HG03558 (cell line): ENCODE data around the gene C5orf52.

Experiments
- ATAC-seq: cut with Tn5 transposase; IDR thresholded peaks from one replicate; pipeline ENCODE4 v1.9.1; 2021; ENCODE audit warnings: moderate number of reproducible peaks; ENCODE audit not compliant: unreplicated experiment; ENCODE audit errors: extremely low read depth

The C5orf52 gene

DNA sequence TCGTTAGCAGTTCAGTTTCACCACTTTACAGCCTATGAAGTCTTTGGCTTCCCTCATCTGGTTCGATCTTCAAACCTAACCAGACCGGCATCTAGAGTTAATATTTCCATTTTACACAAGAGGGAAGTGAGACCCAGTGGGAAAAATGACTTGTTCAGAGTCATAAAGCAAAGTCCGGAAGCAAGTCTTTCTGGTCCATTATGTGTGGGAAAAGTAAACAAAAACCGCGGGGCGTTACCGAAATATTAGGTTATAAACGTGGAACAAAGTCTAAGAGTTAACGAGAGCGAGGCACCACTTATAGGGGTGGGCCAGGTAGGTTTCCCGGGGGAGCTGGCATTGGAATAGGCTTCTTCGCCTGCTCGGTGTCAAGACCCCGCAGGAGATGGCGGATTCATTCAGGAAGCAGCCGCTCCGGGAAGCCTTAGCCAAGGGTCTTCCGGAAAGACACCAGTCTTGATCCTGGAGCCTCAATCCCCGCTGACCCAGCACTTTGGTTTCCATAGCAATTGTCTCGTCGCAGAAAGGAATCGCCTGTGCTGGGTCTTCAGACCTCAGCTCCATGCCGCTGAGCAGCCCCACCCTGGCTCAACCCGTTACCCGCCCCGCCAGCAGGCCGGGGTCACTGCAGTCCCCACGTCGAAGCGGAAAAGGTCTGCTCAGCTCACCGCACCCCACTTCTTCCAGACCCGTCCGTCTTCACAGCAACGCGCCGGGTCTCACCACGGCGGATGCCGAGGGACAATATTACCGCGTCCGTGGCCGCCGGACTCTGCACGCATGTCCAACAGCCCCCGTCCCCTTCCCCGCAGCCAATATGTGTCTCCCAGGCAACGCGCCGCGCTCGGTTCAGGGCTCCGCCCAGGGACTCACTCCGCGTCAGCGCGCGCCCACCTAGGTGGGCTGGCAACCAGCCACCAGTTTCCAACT lies at the start of gene C5orf52:
TSS of gene C5orf52 (plus strand) at position 872 of the 930 bp plus-strand sequence. CDS start 82 bp downstream, outside the sequence.
- no peak for ATAC-seq

DNA sequence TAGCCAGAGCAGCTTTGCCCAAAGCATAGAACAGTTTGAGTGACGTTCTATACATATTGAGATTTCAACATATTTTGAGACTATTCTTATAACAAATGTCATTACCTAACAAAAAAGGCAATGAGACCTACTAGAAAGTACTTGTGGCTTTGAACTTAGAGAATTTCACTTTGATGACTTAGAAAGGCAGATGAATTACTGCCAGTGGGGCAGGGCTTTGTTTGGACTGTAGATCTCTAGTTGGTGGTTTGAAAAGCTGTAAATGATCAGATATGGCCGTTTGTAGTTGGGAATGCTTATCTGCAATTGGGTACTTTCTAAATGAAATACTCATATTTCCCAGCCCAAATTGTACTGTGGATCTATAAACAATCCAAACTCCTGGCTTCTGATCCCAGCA lies 47.2 kb upstream of the C5orf52 start:
- ATAC-seq: no peak

DNA sequence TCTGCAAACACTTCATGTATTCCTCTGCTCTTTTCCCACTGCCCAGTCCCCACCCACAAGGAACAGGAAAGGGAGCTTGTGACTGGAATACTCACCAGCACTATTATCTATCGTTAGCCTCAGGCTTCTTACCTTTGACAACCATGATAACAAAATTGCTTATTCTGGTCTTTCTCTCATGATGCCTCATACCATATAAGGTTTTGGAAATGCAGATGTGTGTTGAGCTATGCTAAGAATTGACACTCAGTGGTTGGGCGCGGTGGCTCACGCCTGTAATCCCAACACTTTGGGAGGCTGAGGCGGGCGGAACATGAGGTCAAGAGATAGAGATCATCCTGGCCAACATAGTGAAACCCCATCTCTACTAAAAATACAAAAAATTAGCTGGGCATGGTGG lies 44.5 kb upstream of the C5orf52 start:
- no peak for ATAC-seq

DNA sequence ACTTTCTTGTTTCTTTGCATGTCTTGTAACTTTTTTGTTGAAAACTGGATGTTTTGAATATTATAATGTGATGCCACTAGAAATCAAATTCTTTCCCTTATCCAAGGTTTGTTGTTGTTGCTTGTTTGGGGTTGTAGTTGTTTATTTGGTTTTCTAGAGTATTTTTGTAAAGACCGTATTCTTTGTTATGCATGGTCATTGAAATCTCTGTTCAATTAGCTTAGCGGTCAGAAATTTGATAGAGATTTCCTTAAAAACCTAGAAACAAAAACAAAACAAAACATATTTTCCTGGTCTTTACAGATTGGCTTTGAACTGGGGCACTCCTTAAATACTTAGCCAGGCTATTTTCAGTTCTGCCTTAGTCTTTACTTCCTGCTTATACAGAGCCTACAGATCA lies 41.0 kb upstream of the C5orf52 start:
- no peak for ATAC-seq

GRCh38 chr5:157640406-157641066 lies 30.8 kb upstream of the C5orf52 start:
- no peak for ATAC-seq

DNA sequence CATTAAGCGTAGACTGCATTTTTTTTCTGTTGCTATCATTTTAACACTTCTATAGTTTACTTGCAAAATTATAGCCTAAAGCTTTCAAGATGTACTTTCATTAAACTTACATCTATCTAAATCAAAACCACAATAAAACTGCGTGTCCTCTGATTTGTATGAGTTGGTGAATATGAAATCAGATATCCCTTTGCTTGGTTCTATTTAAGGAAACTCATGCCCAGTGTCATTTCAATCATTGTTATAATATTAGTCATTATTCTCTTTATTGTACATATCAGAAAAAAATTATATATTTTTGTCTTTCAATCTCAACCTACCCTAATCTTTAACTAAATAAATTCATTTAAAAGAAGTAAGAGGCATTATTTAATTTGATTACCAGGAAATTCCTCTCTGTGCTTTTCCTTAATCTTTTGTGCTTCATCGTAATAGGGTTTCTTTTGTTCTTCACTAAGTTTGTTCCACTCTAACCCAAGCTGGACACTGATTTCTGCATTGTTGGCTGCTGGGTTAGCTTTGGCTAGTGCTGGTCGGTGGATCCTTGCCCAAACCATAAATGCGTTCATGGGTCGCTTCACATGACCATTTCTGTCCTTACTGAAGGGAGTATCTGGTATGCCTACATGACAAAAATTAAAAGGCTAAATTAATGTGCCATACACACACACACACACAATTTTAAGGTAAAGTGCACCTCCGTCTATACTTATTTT lies 22.9 kb upstream of the C5orf52 start:
- ATAC-seq: no peak

DNA sequence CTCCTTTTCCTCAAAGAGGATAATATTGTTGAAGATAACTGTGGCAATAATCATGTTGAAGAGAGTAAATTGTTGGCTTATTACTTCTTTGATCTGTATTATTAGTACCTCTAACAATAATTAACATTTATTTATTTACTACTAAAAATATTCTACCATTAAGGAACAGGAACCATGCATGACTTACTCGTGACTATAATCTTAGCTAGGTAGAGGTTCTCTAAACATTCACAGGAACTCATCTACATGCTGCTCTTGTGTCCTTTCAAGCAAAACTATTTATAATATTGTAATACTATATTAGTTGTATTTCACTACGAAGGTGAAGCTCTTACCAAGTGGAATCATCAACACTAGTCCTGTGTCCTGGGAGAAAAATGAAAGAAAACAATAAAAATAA lies 22.2 kb upstream of the C5orf52 start:
- ATAC-seq: no peak

DNA sequence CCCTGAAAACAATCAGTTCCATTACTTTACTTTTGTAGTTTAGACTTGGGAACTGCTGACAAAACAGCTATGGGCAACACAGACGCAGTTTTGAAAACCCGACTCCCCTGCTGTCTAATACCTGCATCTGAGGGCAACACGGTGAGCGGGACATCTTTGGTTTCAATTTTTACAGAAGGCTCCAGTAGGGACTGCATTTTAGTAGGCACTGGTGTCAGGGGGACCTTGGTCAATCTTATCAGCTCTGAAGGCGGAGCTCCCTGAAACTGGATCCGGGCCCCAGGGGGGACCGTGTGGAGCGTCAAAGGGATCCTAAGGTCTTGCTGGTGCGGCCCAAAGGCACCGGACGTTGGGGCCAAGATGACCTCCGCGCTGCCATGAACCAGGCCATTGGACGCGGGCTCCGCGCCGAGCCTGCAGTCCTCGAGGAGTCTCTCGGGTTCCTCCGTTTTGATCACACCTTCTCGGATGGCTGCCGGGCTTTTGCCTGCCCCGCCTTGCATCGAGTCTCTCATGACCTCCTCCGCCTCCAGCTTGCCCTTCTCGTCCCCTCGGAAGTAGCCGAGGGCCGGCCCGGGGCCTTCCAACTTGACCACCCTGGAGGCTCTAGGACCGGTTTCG lies 20.2 kb upstream of the C5orf52 start:
- no peak for ATAC-seq

DNA sequence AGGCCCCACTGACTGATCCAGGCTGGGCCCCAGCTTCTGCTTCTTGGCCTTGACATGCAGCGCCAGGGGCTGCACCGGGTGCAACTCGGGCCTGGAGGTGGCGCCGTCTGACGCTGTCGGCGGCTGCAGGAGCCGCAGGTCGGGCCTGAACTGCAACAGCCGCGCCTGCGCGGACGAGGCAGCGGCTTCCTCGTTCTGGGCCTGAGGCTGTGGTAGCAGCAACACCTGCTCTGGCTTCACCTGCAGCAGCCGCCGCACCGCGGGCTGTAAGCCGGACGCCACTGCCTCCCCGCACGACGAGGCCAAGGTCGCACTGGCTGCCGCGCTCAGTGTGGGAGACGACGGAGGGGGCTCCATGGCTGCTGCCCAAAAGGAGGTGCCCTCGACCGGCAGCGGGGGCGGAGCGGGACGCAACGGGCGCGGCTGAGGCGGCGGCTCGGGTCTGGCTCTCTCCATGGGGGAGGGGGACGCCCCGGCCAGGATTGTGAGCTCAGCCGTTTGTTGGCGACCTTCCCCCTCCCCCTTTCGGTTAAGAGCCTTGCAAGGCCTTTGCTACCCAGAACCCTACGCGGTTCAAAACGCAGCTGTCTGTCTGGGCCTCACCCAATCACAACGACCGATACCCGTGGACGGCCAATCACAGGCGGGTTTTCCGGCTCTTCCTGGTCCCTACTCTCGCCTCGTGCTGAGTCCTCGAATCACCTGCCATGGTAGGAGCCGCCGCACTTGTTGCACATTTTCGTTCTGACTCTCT lies 19.5 kb upstream of the C5orf52 start:
- ATAC-seq: peak; percentile 90

- no peak for ATAC-seq
These were observed 19.0 kb upstream of the C5orf52 start, which contains the start of gene SOX30 for GRCh38 chr5:157652377-157652692. Gene SOX30, minus strand, starts transcription at chr5:157652438. Its CDS starts 360 bp downstream, at chr5:157652078.

- no peak for ATAC-seq
These were observed 13.8 kb upstream of the C5orf52 start for GRCh38 chr5:157657516-157657915.

- ATAC-seq: no peak
These were observed 12.4 kb upstream of the C5orf52 start for GRCh38 chr5:157658893-157659292.

DNA sequence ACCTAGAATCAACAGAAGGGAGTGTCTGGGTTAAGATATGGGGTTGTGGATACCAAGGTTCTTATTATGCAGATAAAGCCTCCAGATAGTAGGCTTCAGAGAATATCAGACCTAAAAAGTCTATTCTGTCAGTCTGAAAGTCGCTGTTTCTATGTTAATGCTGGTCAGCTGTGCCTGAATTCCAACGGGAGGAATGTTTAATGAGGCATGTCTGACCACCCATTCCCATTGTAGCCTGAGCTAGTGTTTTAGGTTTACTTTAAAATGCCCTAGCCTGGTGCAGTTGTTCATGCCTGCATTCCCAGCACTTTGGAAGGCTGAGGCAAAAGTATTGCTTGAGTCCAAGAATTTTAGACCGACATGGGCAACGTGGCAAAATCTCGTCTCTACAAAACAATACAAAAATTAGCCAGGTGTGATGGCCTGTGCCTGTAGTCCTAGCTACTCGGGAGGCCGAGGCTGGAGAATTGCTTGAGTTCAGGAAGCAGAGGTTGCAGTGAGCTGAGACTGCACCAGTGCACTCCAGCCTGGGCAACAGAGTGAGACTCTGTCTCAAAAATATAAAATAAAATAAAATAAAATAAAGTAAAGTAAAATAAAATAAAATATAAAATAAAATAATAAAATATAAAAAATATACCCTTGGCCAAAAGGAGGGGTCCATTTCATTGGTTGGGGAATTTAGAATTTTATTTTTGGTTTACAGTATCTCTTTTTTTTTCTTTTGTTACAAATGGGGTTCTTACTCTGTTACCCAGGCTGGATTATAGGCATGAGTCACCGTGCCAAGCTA lies 11.3 kb upstream of the C5orf52 start:
- ATAC-seq: no peak

DNA sequence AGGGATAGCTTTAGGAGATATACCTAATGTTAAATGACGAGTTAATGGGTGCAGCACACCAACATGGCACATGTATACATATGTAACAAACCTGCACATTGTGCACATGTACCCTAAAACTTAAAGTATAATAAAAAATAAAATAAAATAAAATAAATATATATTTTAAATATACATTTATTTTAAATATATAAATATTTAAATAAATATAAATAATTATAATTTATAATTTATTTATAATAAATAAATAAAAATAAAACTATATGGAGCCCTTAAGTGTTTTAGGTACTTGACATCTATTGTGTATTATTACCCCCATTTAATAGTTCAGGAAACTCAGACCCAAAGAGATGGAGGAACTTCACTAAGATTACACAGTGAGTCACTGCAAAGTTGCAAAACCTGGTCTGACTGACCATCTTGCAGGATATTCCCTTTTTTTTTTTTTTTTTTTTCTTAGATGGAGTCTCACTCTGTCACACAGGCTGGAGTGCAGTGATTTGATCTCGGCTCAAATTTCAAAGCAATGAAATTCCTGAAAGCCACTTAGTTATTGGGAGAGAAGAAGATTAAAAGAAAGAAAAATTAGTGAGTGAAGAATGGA lies 5.8 kb upstream of the C5orf52 start:
- no peak for ATAC-seq

DNA sequence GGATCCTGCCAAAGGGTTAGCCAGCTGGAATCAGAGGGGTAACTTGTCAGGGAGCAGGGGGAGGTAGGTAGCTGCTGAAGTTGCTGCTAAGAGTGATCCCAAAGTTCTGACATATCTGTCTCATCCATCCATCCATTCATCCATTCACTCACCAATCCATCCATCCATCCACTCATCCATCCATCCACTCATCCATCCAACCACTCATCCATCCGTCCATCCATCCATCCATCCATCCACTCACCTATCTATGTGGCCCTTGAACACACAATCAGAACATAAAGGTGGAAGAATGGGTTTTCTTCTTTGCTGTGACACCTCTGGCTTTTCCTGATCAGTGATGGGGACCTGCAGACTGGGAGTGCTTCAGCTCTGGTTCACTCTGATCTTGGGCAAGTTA lies 3.0 kb upstream of the C5orf52 start:
- no peak for ATAC-seq

DNA sequence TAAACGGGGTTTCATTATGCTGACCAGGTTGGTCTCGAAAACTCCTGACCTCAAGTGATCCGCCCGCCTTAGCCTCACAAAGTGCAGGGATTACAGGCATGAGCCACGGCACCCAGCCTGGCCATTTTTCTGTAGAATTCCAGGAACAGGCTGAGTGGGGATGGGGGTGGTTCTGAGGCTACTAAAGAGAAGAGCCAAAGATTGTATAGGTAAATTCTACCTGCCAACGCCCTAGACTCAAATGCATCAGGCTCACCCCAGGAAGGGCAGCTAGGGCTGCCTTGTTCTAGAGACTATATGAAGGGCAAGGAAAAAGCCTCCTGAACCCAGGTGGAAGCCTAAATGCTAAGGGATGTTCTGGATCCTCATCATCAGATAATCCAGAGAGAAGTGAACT lies 1.6 kb upstream of the C5orf52 start:
- no peak for ATAC-seq

GRCh38 chr5:157671592-157672330 lies 428 bp downstream of the C5orf52 start:
- no peak for ATAC-seq

GRCh38 chr5:157672976-157673375 lies 1.6 kb downstream of the C5orf52 start:
- no peak for ATAC-seq
